Hair follicular keratinocyte (primary cell): ENCODE measurements around the gene KLF3. TPM values are rescaled to one million over a fixed set of nuclear protein-coding genes. Genes with fewer than 3 reads are reported as not detected.

ENCODE experiments used
- total RNA-seq: library from RNA; depleted of rRNA; stranded (reverse); fragments of >200 nt; gene quantifications from 2 replicates; pipeline ENCODE4 v1.2.3, GENCODE V29; 2015

Gene KLF3
- total RNA-seq: 14.1 and 21.8 TPM in 2 replicates

GRCh38 chr4:38663801-38664705, at the start of gene KLF3:
Gene KLF3 (plus strand): TSS chr4:38664199. CDS start chr4:38680626, 16,427 bp downstream.

Other genes with a start within 250 kb of the KLF3 start
- gene TLR10, start 118.8 kb downstream of the KLF3 start, total RNA-seq: not detected in 2 replicates
- gene TLR1, start 140.6 kb downstream of the KLF3 start, total RNA-seq: 0.61 and 2.4 TPM in 2 replicates
- 1.9 and 2.0 TPM in 2 replicates for gene TLR6, start 192.6 kb downstream of the KLF3 start, total RNA-seq
- gene FAM114A1, start 203.6 kb downstream of the KLF3 start, total RNA-seq: 71.3 and 76.6 TPM in 2 replicates